ENCODE results near the gene MDM4.

MDM4 gene

DNA sequence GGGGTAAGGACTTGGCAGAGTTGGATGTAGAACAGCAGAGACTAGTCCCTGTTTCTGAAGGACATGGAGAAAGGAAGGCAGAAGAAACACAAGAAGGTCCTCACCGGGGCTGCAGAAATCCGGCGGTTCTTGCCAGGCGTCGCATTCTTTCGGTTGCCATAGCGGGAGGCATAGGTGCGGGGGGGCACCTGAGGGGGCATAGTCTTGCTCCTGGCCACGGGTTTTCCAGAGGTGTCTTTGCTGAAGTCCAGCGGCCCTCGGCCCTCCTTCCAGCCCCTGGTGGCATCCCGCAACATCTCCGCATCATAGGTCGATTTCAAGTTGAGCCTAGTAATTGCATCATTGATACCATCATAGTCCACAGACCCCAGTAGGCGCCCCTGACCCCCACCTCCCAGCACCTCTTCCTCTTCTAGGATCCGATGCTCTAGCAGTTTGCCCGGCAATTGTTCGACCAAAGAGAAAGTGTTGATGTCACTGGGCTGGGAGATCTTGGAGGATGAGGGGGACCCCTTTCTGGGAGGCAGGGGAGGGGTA is 47.4 kb upstream of the MDM4 start:
- H3K9ac ChIP-seq (ENCODE audit: low read depth, low read length, poor library complexity), result no peak overlapping the region
- H4K8ac ChIP-seq (ENCODE audit: low read depth, low read length), result no peak overlapping the region
- H2AK5ac ChIP-seq (ENCODE audit: low read depth, low read length), result peak overlapping the region; percentile 34
- no peak overlapping the region for H3K23ac ChIP-seq (ENCODE audit: low read depth, low read length, poor library complexity)
- no peak overlapping the region for H2BK12ac ChIP-seq (ENCODE audit: low read length)
- no peak overlapping the region for H4K91ac ChIP-seq (ENCODE audit: low read depth, low read length, poor library complexity)
- no peak for DNase-seq (ENCODE audit: low spot score)
- no peak overlapping the region for H3K27ac ChIP-seq (replicated peaks; ENCODE audit: low read length)
- peak overlapping the region; percentile 8 for H3K18ac ChIP-seq (ENCODE audit: low read length)
- H3K4ac ChIP-seq (ENCODE audit: low read length), result no peak overlapping the region
- no CpG with 5 or more reads among the region's 18 CpGs for WGBS, 2 donors (ENCODE audit: extremely low coverage in 2 of 2, insufficient read length in 2 of 2, insufficient replicate concordance in 1 of 2)
- no peak overlapping the region for H2BK5ac ChIP-seq (ENCODE audit: low read length)
- H3K27me3 ChIP-seq (ENCODE audit: control insufficient read depth in 3 of 3, insufficient read depth in 3 of 3, low read depth in 1 of 3, low read length in 3 of 3), result no peaks in the 10 kb centered on the region
- peaks cover 0 to 7% of the 10 kb centered on the region in 2 donors for H3K4me1 ChIP-seq (ENCODE audit: control insufficient read depth in 2 of 2, insufficient read depth in 1 of 2, low read depth in 1 of 2, low read length in 2 of 2)
- peaks cover 18 to 68% of the 10 kb centered on the region in 2 donors for H3K36me3 ChIP-seq (replicated peaks in 1 of 2; ENCODE audit: control insufficient read depth in 2 of 2, insufficient read depth in 2 of 2, low read length in 2 of 2)
- H2BK15ac ChIP-seq (ENCODE audit: low read length), result no peak overlapping the region
- peaks cover 4% of the 10 kb centered on the region for H3K79me1 ChIP-seq (ENCODE audit: low read depth, low read length)
- no peak overlapping the region for H2AFZ ChIP-seq (ENCODE audit: low read length)
- peaks cover 0 to 3% of the 10 kb centered on the region in 2 donors for H3K9me3 ChIP-seq (replicated peaks in 1 of 2; ENCODE audit: control insufficient read depth in 2 of 2, insufficient read depth in 1 of 2, low read depth in 1 of 2, low read length in 2 of 2)
- H3K14ac ChIP-seq (ENCODE audit: low read length), result no peak overlapping the region
- no peak overlapping the region for H2BK120ac ChIP-seq (ENCODE audit: low read depth, low read length)
- H3K4me3 ChIP-seq (ENCODE audit: low read length in 2 of 2), result no peak overlapping the region
- no peak overlapping the region for H3K4me2 ChIP-seq (ENCODE audit: insufficient read depth, low read length, poor library complexity, severe bottlenecking)

DNA sequence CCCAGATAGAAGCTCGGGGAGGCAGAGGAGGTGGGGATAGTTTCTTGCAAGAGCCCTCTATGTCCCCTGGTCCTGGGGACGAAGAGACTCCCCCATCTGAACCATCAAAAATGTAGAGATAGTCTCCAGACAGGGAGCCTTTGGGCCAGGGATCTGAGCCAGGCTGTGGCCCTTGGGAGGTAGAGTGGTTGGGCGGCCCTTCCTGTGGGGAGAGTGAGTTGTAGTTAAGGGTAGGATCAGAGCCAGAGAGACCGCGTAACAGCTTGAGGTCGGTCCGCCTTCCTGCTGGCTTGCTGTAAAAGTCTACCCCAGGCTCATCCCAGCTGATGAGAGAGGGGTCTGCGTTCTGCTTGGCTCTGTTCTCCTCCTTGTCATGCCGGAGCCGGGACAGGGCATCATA is 46.9 kb upstream of the MDM4 start:
- no peak for DNase-seq (ENCODE audit: low spot score)
- no CpG with 5 or more reads among the region's 10 CpGs for WGBS, 2 donors (ENCODE audit: extremely low coverage in 2 of 2, insufficient read length in 2 of 2, insufficient replicate concordance in 1 of 2)
- Histone ChIP-seq H3K27me3 (ENCODE audit: control insufficient read depth in 3 of 3, insufficient read depth in 3 of 3, low read depth in 1 of 3, low read length in 3 of 3) (no peaks in the 10 kb centered on the region), H4K91ac (ENCODE audit: low read depth, low read length, poor library complexity) (no peak overlapping the region), H2BK120ac (ENCODE audit: low read depth, low read length) (no peak overlapping the region), H3K23ac (ENCODE audit: low read depth, low read length, poor library complexity) (no peak overlapping the region), H3K9ac (ENCODE audit: low read depth, low read length, poor library complexity) (no peak overlapping the region), H3K18ac (ENCODE audit: low read length) (no peak overlapping the region), H3K27ac (replicated peaks; ENCODE audit: low read length) (no peak overlapping the region), H3K4me3 (ENCODE audit: low read length in 2 of 2) (no peak overlapping the region), H3K9me3 (replicated peaks in 1 of 2; ENCODE audit: control insufficient read depth in 2 of 2, insufficient read depth in 1 of 2, low read depth in 1 of 2, low read length in 2 of 2) (peaks cover 0 to 3% of the 10 kb centered on the region in 2 donors), H3K36me3 (replicated peaks in 1 of 2; ENCODE audit: control insufficient read depth in 2 of 2, insufficient read depth in 2 of 2, low read length in 2 of 2) (peaks cover 13 to 63% of the 10 kb centered on the region in 2 donors), H3K4ac (ENCODE audit: low read length) (no peak overlapping the region), H3K14ac (ENCODE audit: low read length) (no peak overlapping the region), H2BK15ac (ENCODE audit: low read length) (no peak overlapping the region), H2AFZ (ENCODE audit: low read length) (no peak overlapping the region), H3K4me1 (ENCODE audit: control insufficient read depth in 2 of 2, insufficient read depth in 1 of 2, low read depth in 1 of 2, low read length in 2 of 2) (peaks cover 0 to 7% of the 10 kb centered on the region in 2 donors), H2BK5ac (ENCODE audit: low read length) (no peak overlapping the region), H3K79me1 (ENCODE audit: low read depth, low read length) (peaks cover under 1% of the 10 kb centered on the region), H2BK12ac (ENCODE audit: low read length) (no peak overlapping the region), H2AK5ac (ENCODE audit: low read depth, low read length) (no peak overlapping the region), H3K4me2 (ENCODE audit: insufficient read depth, low read length, poor library complexity, severe bottlenecking) (no peak overlapping the region), H4K8ac (ENCODE audit: low read depth, low read length) (no peak overlapping the region)

- peaks cover 4% of the 10 kb centered on the region for H3K79me1 ChIP-seq (ENCODE audit: low read depth, low read length)
- H3K4me2 ChIP-seq (ENCODE audit: insufficient read depth, low read length, poor library complexity, severe bottlenecking), result no peak overlapping the region
- H3K4ac ChIP-seq (ENCODE audit: low read length), result no peak overlapping the region
- H2BK12ac ChIP-seq (ENCODE audit: low read length), result no peak overlapping the region
- DNase-seq (ENCODE audit: low spot score), result no peak
- H3K9me3 ChIP-seq (replicated peaks in 1 of 2; ENCODE audit: control insufficient read depth in 2 of 2, insufficient read depth in 1 of 2, low read depth in 1 of 2, low read length in 2 of 2), result peaks cover 0 to 3% of the 10 kb centered on the region in 2 donors
- no peak overlapping the region for H2BK5ac ChIP-seq (ENCODE audit: low read length)
- H2AK5ac ChIP-seq (ENCODE audit: low read depth, low read length), result no peak overlapping the region
- H3K27ac ChIP-seq (replicated peaks; ENCODE audit: low read length), result no peak overlapping the region
- peaks cover 0 to 11% of the 10 kb centered on the region in 2 donors for H3K4me1 ChIP-seq (ENCODE audit: control insufficient read depth in 2 of 2, insufficient read depth in 1 of 2, low read depth in 1 of 2, low read length in 2 of 2)
- no peak overlapping the region for H4K91ac ChIP-seq (ENCODE audit: low read depth, low read length, poor library complexity)
- no peak overlapping the region for H3K4me3 ChIP-seq (ENCODE audit: low read length in 2 of 2)
- H3K14ac ChIP-seq (ENCODE audit: low read length), result no peak overlapping the region
- H3K18ac ChIP-seq (ENCODE audit: low read length), result no peak overlapping the region
- no peaks in the 10 kb centered on the region for H3K27me3 ChIP-seq (ENCODE audit: control insufficient read depth in 3 of 3, insufficient read depth in 3 of 3, low read depth in 1 of 3, low read length in 3 of 3)
- peaks cover 9 to 41% of the 10 kb centered on the region in 2 donors for H3K36me3 ChIP-seq (replicated peaks in 1 of 2; ENCODE audit: control insufficient read depth in 2 of 2, insufficient read depth in 2 of 2, low read length in 2 of 2)
- H2BK15ac ChIP-seq (ENCODE audit: low read length), result no peak overlapping the region
- H2AFZ ChIP-seq (ENCODE audit: low read length), result no peak overlapping the region
- H3K23ac ChIP-seq (ENCODE audit: low read depth, low read length, poor library complexity), result no peak overlapping the region
- H3K9ac ChIP-seq (ENCODE audit: low read depth, low read length, poor library complexity), result no peak overlapping the region
- no CpG with 5 or more reads among the region's 4 CpGs for WGBS, 2 donors (ENCODE audit: extremely low coverage in 2 of 2, insufficient read length in 2 of 2, insufficient replicate concordance in 1 of 2)
- H4K8ac ChIP-seq (ENCODE audit: low read depth, low read length), result no peak overlapping the region
- H2BK120ac ChIP-seq (ENCODE audit: low read depth, low read length), result no peak overlapping the region
These were observed 44.5 kb upstream of the MDM4 start for GRCh38 chr1:204471687-204472086.

- no peak overlapping the region for H3K9ac ChIP-seq (ENCODE audit: low read depth, low read length, poor library complexity)
- no peak overlapping the region for H3K4me2 ChIP-seq (ENCODE audit: insufficient read depth, low read length, poor library complexity, severe bottlenecking)
- DNase-seq (ENCODE audit: low spot score), result no peak
- H3K18ac ChIP-seq (ENCODE audit: low read length), result no peak overlapping the region
- no CpG with 5 or more reads among the region's 2 CpGs for WGBS, 2 donors (ENCODE audit: extremely low coverage in 2 of 2, insufficient read length in 2 of 2, insufficient replicate concordance in 1 of 2)
- H3K36me3 ChIP-seq (replicated peaks in 1 of 2; ENCODE audit: control insufficient read depth in 2 of 2, insufficient read depth in 2 of 2, low read length in 2 of 2), result peaks cover 9 to 34% of the 10 kb centered on the region in 2 donors
- H2BK12ac ChIP-seq (ENCODE audit: low read length), result no peak overlapping the region
- H3K4me3 ChIP-seq (ENCODE audit: low read length in 2 of 2), result no peak overlapping the region
- H3K79me1 ChIP-seq (ENCODE audit: low read depth, low read length), result peaks cover 4% of the 10 kb centered on the region
- no peak overlapping the region for H3K4ac ChIP-seq (ENCODE audit: low read length)
- H2BK120ac ChIP-seq (ENCODE audit: low read depth, low read length), result no peak overlapping the region
- no peak overlapping the region for H3K27ac ChIP-seq (replicated peaks; ENCODE audit: low read length)
- H3K4me1 ChIP-seq (ENCODE audit: control insufficient read depth in 2 of 2, insufficient read depth in 1 of 2, low read depth in 1 of 2, low read length in 2 of 2), result peaks cover 0 to 10% of the 10 kb centered on the region in 2 donors
- no peak overlapping the region for H2AFZ ChIP-seq (ENCODE audit: low read length)
- no peak overlapping the region for H4K8ac ChIP-seq (ENCODE audit: low read depth, low read length)
- H3K14ac ChIP-seq (ENCODE audit: low read length), result no peak overlapping the region
- H2BK15ac ChIP-seq (ENCODE audit: low read length), result no peak overlapping the region
- H2AK5ac ChIP-seq (ENCODE audit: low read depth, low read length), result no peak overlapping the region
- H3K27me3 ChIP-seq (ENCODE audit: control insufficient read depth in 3 of 3, insufficient read depth in 3 of 3, low read depth in 1 of 3, low read length in 3 of 3), result no peaks in the 10 kb centered on the region
- H3K9me3 ChIP-seq (replicated peaks in 1 of 2; ENCODE audit: control insufficient read depth in 2 of 2, insufficient read depth in 1 of 2, low read depth in 1 of 2, low read length in 2 of 2), result peaks cover 0 to 3% of the 10 kb centered on the region in 2 donors
- H2BK5ac ChIP-seq (ENCODE audit: low read length), result no peak overlapping the region
- H3K23ac ChIP-seq (ENCODE audit: low read depth, low read length, poor library complexity), result no peak overlapping the region
- no peak overlapping the region for H4K91ac ChIP-seq (ENCODE audit: low read depth, low read length, poor library complexity)
These were observed 43.5 kb upstream of the MDM4 start for GRCh38 chr1:204472660-204473059.
